ENCODE data around the gene PSMC2. TPM values are rescaled to one million over a fixed set of nuclear protein-coding genes. Genes with fewer than 3 reads are reported as not detected.

The PSMC2 gene
- total and polyA plus RNA-seq, 7 experiments from 2014 or later, result 60.8 to 152 (median 64.9) TPM

GRCh38 chr7:103348452-103348851 lies 1.0 kb downstream of the PSMC2 start:
- H3K27me3 ChIP-seq (ENCODE audit: control insufficient read depth in 2 of 2, insufficient read depth in 2 of 2, low read length in 2 of 2), result no peaks in the 10 kb centered on the region
- CTCF ChIA-PET, result interaction anchor here (1.2 kb wide), 1 partner anchor 49 kb away, joined by 3 read pairs; no protein-coding TSS in a partner anchor
- H3K36me3 Mint-ChIP-seq, result peaks cover 0 to 16% (median 12%) of the 10 kb centered on the region in 5 donors
- ATAC-seq, result no peak
- H3K27me3 Mint-ChIP-seq, result no peaks in the 10 kb centered on the region
- intact Hi-C loops (cut with micrococcal nuclease), result loop anchor here (5.0 to 10.0 kb wide), 6 partner anchors 66 to 1666 kb away; partner anchors contain the start of genes KMT2E (in 2 of the 2), FAM185A (in 1 of the 2) and NAPEPLD (in 1 of the 2)
- POLR2A ChIA-PET, result interaction anchor here (0.6 to 3.4 kb wide), 7 partner anchors 9 to 587 kb away, joined by 4 to 18 read pairs (median 5); partner anchors contain the start of genes ARMC10, FBXL13 and PMPCB
- H3K4me1 ChIP-seq (ENCODE audit: control insufficient read depth in 2 of 2, insufficient read depth in 2 of 2, low read length in 2 of 2), result peaks cover 20 to 24% of the 10 kb centered on the region in 2 donors
- no peaks in the 10 kb centered on the region for H3K9me3 ChIP-seq (ENCODE audit: control insufficient read depth in 2 of 3, low read length in 3 of 3)
- peak overlapping the region; percentile 91 for H3K4me3 ChIP-seq (ENCODE audit: low read length)
- peaks cover 32 to 85% (median 79%) of the 10 kb centered on the region in 7 donors for H3K4me1 Mint-ChIP-seq
- no peak for DNase-seq
- peak overlapping the region; percentile 93 for H3K27ac ChIP-seq (ENCODE audit: low read depth, low read length)
- H3K9me3 Mint-ChIP-seq, result no peaks in the 10 kb centered on the region
- peaks cover 0 to 20% (median 3%) of the 10 kb centered on the region in 3 experiments for H3K36me3 ChIP-seq (ENCODE audit: control insufficient read depth in 2 of 3, insufficient read depth in 3 of 3, low read length in 3 of 3)
- H3K27ac Mint-ChIP-seq, result peak overlapping the region; percentile 56 to 99 (median 96)
- H3K4me3 Mint-ChIP-seq, result peak overlapping the region; percentile 93 to 100 (median 97)

GRCh38 chr7:103348959-103349358 lies 1.5 kb downstream of the PSMC2 start:
- Histone ChIP-seq H3K27ac (ENCODE audit: low read depth, low read length) (peak overlapping the region; percentile 93), H3K4me3 (ENCODE audit: low read length) (peak overlapping the region; percentile 91), H3K4me1 (ENCODE audit: control insufficient read depth in 2 of 2, insufficient read depth in 2 of 2, low read length in 2 of 2) (peaks cover 21% of the 10 kb centered on the region in 2 donors), H3K36me3 (ENCODE audit: control insufficient read depth in 2 of 3, insufficient read depth in 3 of 3, low read length in 3 of 3) (peaks cover 0 to 22% (median 3%) of the 10 kb centered on the region in 3 experiments), H3K27me3 (ENCODE audit: control insufficient read depth in 2 of 2, insufficient read depth in 2 of 2, low read length in 2 of 2) (no peaks in the 10 kb centered on the region), H3K9me3 (ENCODE audit: control insufficient read depth in 2 of 3, low read length in 3 of 3) (no peaks in the 10 kb centered on the region)
- Mint-ChIP-seq H3K27ac (peak overlapping the region; percentile 34 to 97 (median 73)), H3K27me3 (no peaks in the 10 kb centered on the region), H3K36me3 (peaks cover 0 to 16% (median 12%) of the 10 kb centered on the region in 5 donors), H3K9me3 (no peaks in the 10 kb centered on the region), H3K4me3 (peak overlapping the region; percentile 81 to 100 (median 97)), H3K4me1 (peaks cover 30 to 84% (median 74%) of the 10 kb centered on the region in 7 donors)
- ATAC-seq, result no peak
- ChIA-PET CTCF (interaction anchor here (1.2 kb wide), 1 partner anchor 49 kb away, joined by 3 read pairs; no protein-coding TSS in a partner anchor), POLR2A (interaction anchor here (0.6 to 3.4 kb wide), 2 partner anchors 52 to 588 kb away, joined by 4 to 18 read pairs; partner anchors contain the start of gene PMPCB)
- intact Hi-C loops (cut with micrococcal nuclease), result loop anchor here (5.0 to 10.0 kb wide), 6 partner anchors 67 to 1666 kb away; partner anchors contain the start of genes KMT2E (in 2 of the 2), FAM185A (in 1 of the 2) and NAPEPLD (in 1 of the 2)
- DNase-seq, result no peak

- Histone ChIP-seq H3K9me3 (ENCODE audit: control insufficient read depth in 2 of 3, low read length in 3 of 3) (no peaks in the 10 kb centered on the region), H3K36me3 (ENCODE audit: control insufficient read depth in 2 of 3, insufficient read depth in 3 of 3, low read length in 3 of 3) (peaks cover 0 to 17% (median 9%) of the 10 kb centered on the region in 3 experiments), H3K27ac (ENCODE audit: low read depth, low read length) (no peak overlapping the region), H3K4me3 (ENCODE audit: low read length) (no peak overlapping the region), H3K27me3 (ENCODE audit: control insufficient read depth in 2 of 2, insufficient read depth in 2 of 2, low read length in 2 of 2) (no peaks in the 10 kb centered on the region), H3K4me1 (ENCODE audit: control insufficient read depth in 2 of 2, insufficient read depth in 2 of 2, low read length in 2 of 2) (peaks cover 21% of the 10 kb centered on the region in 2 donors)
- Mint-ChIP-seq H3K36me3 (peaks cover 0 to 16% (median 13%) of the 10 kb centered on the region in 5 donors), H3K27me3 (no peaks in the 10 kb centered on the region), H3K4me1 (peaks cover 29 to 80% (median 70%) of the 10 kb centered on the region in 7 donors), H3K27ac (peak overlapping the region; percentile 12 to 62 (median 46)), H3K9me3 (no peaks in the 10 kb centered on the region), H3K4me3 (peak overlapping the region; percentile 50 to 99 (median 90))
- intact Hi-C loops (cut with micrococcal nuclease), result loop anchor here (5.0 to 10.0 kb wide), 6 partner anchors 68 to 1665 kb away; partner anchors contain the start of genes KMT2E (in 2 of the 2), FAM185A (in 1 of the 2) and NAPEPLD (in 1 of the 2)
- CTCF ChIA-PET, result interaction anchor here (1.2 kb wide), 1 partner anchor 50 kb away, joined by 3 read pairs; no protein-coding TSS in a partner anchor
- DNase-seq (no peak), ATAC-seq (no peak)
- POLR2A ChIA-PET, result interaction anchor here (3.4 kb wide), 1 partner anchor 53 kb away, joined by 18 read pairs; the partner anchor contains the start of gene PMPCB
Measured at GRCh38 chr7:103349805-103350204, 2.4 kb downstream of the PSMC2 start.

GRCh38 chr7:103369432-103369831 lies 22.0 kb downstream of the PSMC2 start:
- H3K4me3 ChIP-seq (ENCODE audit: low read length), result no peak overlapping the region
- Mint-ChIP-seq H3K4me1 (peaks cover 0 to 4% (median 0%) of the 10 kb centered on the region in 7 donors), H3K27me3 (peaks cover 0 to 4% (median 0%) of the 10 kb centered on the region in 5 donors), H3K4me3 (no peak overlapping the region), H3K9me3 (no peaks in the 10 kb centered on the region), H3K27ac (peak overlapping the region in 1 of 9 donors; percentile 18), H3K36me3 (peaks cover 7 to 25% (median 23%) of the 10 kb centered on the region in 5 donors)
- H3K36me3 ChIP-seq (ENCODE audit: control insufficient read depth in 2 of 3, insufficient read depth in 3 of 3, low read length in 3 of 3), result peaks cover 8 to 38% (median 30%) of the 10 kb centered on the region in 3 experiments
- DNase-seq (no peak), ATAC-seq (no peak)
- intact Hi-C loops (cut with micrococcal nuclease), result no loop called here
- no peak overlapping the region for H3K27ac ChIP-seq (ENCODE audit: low read depth, low read length)
- ChIA-PET CTCF (no interaction called here), POLR2A (no interaction called here)
- no peaks in the 10 kb centered on the region for H3K4me1 ChIP-seq (ENCODE audit: control insufficient read depth in 2 of 2, insufficient read depth in 2 of 2, low read length in 2 of 2)
- H3K9me3 ChIP-seq (ENCODE audit: control insufficient read depth in 2 of 3, low read length in 3 of 3), result no peaks in the 10 kb centered on the region
- no peaks in the 10 kb centered on the region for H3K27me3 ChIP-seq (ENCODE audit: control insufficient read depth in 2 of 2, insufficient read depth in 2 of 2, low read length in 2 of 2)

- H3K27me3 Mint-ChIP-seq, result peaks cover 0 to 13% (median 0%) of the 10 kb centered on the region in 5 donors
- peaks cover 0 to 5% (median 0%) of the 10 kb centered on the region in 5 donors for H3K36me3 Mint-ChIP-seq
- H3K36me3 ChIP-seq (ENCODE audit: control insufficient read depth in 2 of 3, insufficient read depth in 3 of 3, low read length in 3 of 3), result no peaks in the 10 kb centered on the region
- H3K27ac Mint-ChIP-seq, result no peak overlapping the region
- no peak overlapping the region for H3K27ac ChIP-seq (ENCODE audit: low read depth, low read length)
- H3K4me1 ChIP-seq (ENCODE audit: control insufficient read depth in 2 of 2, insufficient read depth in 2 of 2, low read length in 2 of 2), result no peaks in the 10 kb centered on the region
- no peaks in the 10 kb centered on the region for H3K9me3 Mint-ChIP-seq
- DNase-seq, result no peak
- peaks cover 0 to 4% (median 0%) of the 10 kb centered on the region in 7 donors for H3K4me1 Mint-ChIP-seq
- H3K4me3 Mint-ChIP-seq, result no peak overlapping the region
- no peaks in the 10 kb centered on the region for H3K27me3 ChIP-seq (ENCODE audit: control insufficient read depth in 2 of 2, insufficient read depth in 2 of 2, low read length in 2 of 2)
- intact Hi-C loops (cut with micrococcal nuclease), result no loop called here
- ChIA-PET POLR2A (no interaction called here), CTCF (no interaction called here)
- peak; percentile 37 for ATAC-seq
- H3K4me3 ChIP-seq (ENCODE audit: low read length), result no peak overlapping the region
- H3K9me3 ChIP-seq (ENCODE audit: control insufficient read depth in 2 of 3, low read length in 3 of 3), result no peaks in the 10 kb centered on the region
Measured at GRCh38 chr7:103373866-103374643, 26.6 kb downstream of the PSMC2 start.

- Mint-ChIP-seq H3K27ac (no peak overlapping the region), H3K9me3 (no peaks in the 10 kb centered on the region), H3K36me3 (no peaks in the 10 kb centered on the region), H3K27me3 (peaks cover 0 to 20% (median 4%) of the 10 kb centered on the region in 5 donors), H3K4me1 (peaks cover 0 to 3% (median 0%) of the 10 kb centered on the region in 7 donors), H3K4me3 (no peak overlapping the region)
- no peak overlapping the region for H3K27ac ChIP-seq (ENCODE audit: low read depth, low read length)
- H3K4me1 ChIP-seq (ENCODE audit: control insufficient read depth in 2 of 2, insufficient read depth in 2 of 2, low read length in 2 of 2), result no peaks in the 10 kb centered on the region
- DNase-seq, result no peak
- ChIA-PET POLR2A (no interaction called here), CTCF (no interaction called here)
- intact Hi-C loops (cut with micrococcal nuclease), result no loop called here
- no peak overlapping the region for H3K4me3 ChIP-seq (ENCODE audit: low read length)
- H3K27me3 ChIP-seq (ENCODE audit: control insufficient read depth in 2 of 2, insufficient read depth in 2 of 2, low read length in 2 of 2), result no peaks in the 10 kb centered on the region
- no peaks in the 10 kb centered on the region for H3K9me3 ChIP-seq (ENCODE audit: control insufficient read depth in 2 of 3, low read length in 3 of 3)
- no peaks in the 10 kb centered on the region for H3K36me3 ChIP-seq (ENCODE audit: control insufficient read depth in 2 of 3, insufficient read depth in 3 of 3, low read length in 3 of 3)
- no peak for ATAC-seq
Measured at GRCh38 chr7:103379270-103379975, 32.0 kb downstream of the PSMC2 start.

Data from naive thymus-derived CD4-positive, alpha-beta T cell (primary cell).